GM18498 (cell line): Measurements from ENCODE around the gene WWC2.
A peak's percentile ranks its signal among the peaks of the same experiment; 100 is the strongest.

ENCODE experiments used
- ATAC-seq: cut with Tn5 transposase; IDR thresholded peaks from one replicate; pipeline ENCODE4 v1.9.1; 2021; ENCODE audit warnings: mild to moderate bottlenecking, moderate library complexity; ENCODE audit not compliant: unreplicated experiment

WWC2 gene

GRCh38 chr4:183098723-183099536 lies at the start of gene WWC2:
Gene WWC2, plus strand, starts transcription at chr4:183099257. Its CDS starts 235 bp downstream, at chr4:183099492.
- ATAC-seq: peak; percentile 75

GRCh38 chr4:183053681-183054080 lies 45.4 kb upstream of the WWC2 start:
- no peak for ATAC-seq

GRCh38 chr4:183057255-183057654 lies 41.8 kb upstream of the WWC2 start:
- no peak for ATAC-seq

GRCh38 chr4:183059797-183060196 lies 39.3 kb upstream of the WWC2 start:
- peak; percentile 79 for ATAC-seq

GRCh38 chr4:183068502-183068901 lies 30.6 kb upstream of the WWC2 start:
- no peak for ATAC-seq

GRCh38 chr4:183071222-183071621 lies 27.8 kb upstream of the WWC2 start:
- ATAC-seq: no peak

- no peak for ATAC-seq
Observed at GRCh38 chr4:183072176-183072575, 26.9 kb upstream of the WWC2 start.

- ATAC-seq: no peak
Observed at GRCh38 chr4:183073838-183074145, 25.3 kb upstream of the WWC2 start.

GRCh38 chr4:183074288-183074990 lies 24.6 kb upstream of the WWC2 start:
- ATAC-seq: no peak

- ATAC-seq: no peak
Observed at GRCh38 chr4:183078634-183079033, 20.4 kb upstream of the WWC2 start.

GRCh38 chr4:183080372-183081115 lies 18.5 kb upstream of the WWC2 start:
- ATAC-seq: no peak

- no peak for ATAC-seq
Observed at GRCh38 chr4:183081116-183081469, 18.0 kb upstream of the WWC2 start.

- no peak for ATAC-seq
Observed at GRCh38 chr4:183082053-183082452, 17.0 kb upstream of the WWC2 start.

- no peak for ATAC-seq
Observed at GRCh38 chr4:183094393-183095198, 4.5 kb upstream of the WWC2 start.

- no peak for ATAC-seq
Observed at GRCh38 chr4:183095199-183095512, 3.9 kb upstream of the WWC2 start.

GRCh38 chr4:183096276-183096965 lies 2.6 kb upstream of the WWC2 start:
- no peak for ATAC-seq

- no peak for ATAC-seq
Observed at GRCh38 chr4:183097231-183098018, 1.6 kb upstream of the WWC2 start.

- peak; percentile 39 for ATAC-seq
Observed at GRCh38 chr4:183098019-183098722, 886 bp upstream of the WWC2 start.
